Measurements from ENCODE around the gene SLC5A10.
"Not testable (repeated sequence)": the region's sequence is repeated elsewhere in the genome, so short reads cannot be mapped to it uniquely, and the experiment has no call there.

The SLC5A10 gene

DNA sequence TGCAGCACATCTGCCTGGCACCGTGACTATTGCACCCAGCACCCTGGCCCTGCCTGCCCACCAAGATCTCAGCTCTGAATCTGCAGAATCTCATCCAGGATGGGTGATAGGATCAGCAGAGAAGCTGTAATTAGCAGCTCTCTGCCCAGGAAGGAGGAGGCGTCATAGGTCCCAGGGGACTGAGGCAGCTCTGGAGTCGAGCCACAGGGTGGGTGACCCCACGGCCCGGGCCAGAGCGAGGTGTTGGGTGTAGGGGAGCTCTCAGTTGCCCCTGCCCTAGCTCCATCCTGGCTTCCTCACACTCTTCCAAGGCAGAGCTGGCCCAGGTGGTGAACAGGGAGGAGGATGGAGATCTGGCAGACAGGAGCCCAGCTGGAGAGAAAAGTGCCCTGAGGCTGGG is 70.8 kb downstream of the SLC5A10 start:
- DNase-seq, result no peak

DNA sequence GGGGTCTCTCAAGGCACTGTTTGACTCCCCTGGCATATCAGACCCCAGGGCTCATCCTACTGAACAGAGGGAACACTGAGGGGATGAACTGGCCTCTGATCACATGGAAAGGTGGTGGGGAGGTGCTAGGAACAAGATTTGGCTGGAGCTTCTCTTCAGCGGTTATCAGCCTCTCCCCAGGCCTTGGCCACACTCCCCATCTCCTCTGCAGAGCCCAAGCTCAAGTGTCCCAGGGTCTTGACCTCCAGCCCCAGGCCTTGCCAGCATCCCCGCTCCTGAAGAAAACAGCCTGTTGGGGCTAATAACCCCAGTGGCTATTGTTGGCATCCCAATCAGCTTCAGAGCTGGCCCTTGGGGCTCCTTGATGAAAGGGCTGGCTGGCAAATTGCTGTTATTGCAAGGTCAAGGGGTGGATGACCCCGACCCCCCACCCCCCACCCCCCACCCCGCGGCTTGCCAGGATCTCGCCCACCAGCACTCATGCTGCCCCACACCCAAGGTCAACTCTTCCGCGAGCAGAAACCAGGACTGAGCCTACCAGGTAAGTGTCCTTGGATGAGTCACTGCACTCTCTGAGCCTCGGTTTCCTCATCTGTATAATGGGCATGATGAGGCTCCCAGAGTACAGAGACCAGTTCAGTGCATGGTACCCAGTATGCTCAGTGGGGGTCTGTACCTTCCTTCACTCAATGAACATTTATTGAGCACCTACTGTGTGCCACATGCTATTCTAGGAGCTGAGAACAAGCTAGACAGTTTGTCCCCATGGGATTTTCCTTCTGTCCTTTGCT is 71.4 kb downstream of the SLC5A10 start:
- no peak for DNase-seq

DNA sequence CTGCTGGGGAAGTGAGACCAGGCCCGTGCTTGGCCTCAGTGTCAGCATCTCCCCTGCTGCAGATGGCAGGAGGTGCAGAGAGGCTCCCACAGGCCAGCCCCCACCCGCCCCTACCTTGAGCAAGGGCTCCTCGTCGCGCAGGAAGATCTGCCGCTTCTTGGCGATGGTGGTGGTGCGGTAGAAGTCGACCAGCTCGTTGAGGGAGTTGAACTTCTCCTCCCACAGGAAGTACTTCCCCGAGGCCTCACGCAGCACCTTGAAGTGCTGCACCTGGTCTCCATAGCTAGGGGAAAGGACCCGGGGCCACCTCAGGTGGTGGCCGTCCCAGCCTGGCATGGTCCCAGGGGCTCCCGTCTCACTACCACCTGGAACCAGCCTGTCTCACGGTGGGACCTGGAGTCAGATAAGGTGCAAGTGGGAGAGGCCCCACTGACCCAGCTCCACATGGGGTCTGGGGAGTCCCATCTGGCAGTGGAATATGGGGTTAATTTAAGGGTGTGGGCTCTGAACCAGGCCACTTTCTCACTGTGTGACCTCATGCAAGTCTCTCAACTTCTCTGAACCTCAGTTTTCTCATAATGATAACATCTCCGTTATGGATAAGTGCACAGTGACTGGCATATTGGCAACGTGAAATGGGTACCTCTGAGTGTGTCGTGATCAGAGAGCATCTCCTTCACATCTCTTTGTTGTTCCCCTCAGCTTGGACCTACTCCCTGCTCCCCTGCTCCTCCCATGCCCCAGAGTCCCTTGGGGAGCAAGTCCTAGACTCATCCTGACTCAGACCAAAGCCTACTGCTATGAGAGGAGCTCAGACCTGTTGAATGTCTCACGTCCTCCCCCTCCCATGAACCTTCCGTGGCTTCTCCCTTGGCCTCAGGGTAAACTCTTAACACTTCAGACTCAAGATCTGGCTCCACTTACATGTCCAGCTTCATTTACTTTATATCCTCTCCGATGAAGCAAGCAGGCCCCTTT is 72.4 kb downstream of the SLC5A10 start:
- DNase-seq, result no peak

DNA sequence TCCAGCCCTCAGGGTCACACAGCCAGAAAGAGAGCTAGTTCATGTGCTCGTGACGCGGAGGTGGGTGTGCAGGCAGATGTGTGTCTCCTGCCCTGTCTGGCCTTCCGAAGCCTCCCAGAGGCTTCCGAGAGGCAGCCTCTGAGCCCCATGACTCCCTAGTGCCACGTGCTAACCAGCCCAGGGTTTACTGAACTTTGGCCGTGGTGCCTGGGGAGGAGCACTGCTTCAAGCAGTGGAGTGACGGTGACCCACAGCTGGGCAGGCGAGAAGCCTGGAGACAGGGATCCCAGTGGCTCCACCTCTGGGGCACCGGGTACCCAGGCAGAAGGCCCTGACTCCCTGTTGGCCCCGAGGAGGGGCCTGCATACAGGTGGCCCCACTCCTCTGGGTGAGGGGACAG is 76.7 kb downstream of the SLC5A10 start:
- not testable (repeated sequence) for DNase-seq

DNA sequence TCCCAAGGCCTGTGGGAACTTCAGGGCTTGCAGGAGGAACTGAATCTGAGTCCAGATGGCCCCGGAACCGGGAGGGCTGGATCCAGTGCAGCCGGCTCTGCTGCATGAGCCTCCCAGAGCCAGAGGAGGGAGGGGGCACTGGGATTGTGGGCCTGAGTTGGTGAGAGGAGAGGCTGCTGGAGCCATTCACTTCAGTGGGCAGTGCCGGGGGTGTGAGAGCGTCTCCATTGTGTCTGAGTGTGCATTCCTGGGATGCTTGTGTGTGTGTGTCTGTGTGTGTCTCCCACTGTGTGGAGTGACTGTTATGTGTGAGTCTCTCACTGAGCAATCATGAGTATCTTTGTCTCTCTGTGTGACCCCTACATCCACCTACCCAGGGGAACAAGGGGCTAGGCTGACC is 77.8 kb downstream of the SLC5A10 start:
- DNase-seq, result not testable (repeated sequence)

DNA sequence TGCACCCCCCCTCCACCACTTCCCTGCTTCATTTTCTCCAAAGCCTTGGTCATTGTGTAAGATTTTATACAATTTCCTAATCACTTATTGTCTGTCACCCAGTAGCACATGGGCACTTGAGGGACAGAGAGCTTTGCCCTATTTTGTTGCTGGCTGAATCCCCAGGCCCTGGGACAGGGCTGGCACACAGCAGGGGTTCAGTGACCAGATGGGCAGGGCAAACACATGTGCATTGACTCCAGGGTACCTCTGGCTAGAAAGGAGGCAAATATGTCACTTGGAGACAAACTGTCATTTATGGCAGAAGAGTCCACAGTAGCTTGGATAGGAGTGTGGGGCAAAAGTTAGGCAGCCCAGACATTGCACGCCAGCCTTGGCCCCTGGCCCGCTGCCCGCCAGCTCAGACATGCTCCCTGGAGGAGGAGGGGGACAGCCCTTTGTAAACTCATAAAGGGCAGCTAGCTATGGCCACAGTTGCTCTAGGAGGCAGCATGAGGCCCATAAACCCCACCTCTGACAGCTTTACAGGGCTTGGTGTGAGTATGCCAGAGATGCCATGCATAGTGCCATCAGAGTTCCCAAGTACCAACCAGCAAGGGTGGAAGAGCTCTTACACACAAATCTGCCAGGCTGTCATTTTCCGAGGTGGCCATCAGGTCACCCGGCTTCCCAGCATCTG is 78.9 kb downstream of the SLC5A10 start:
- not testable (repeated sequence) for DNase-seq

DNA sequence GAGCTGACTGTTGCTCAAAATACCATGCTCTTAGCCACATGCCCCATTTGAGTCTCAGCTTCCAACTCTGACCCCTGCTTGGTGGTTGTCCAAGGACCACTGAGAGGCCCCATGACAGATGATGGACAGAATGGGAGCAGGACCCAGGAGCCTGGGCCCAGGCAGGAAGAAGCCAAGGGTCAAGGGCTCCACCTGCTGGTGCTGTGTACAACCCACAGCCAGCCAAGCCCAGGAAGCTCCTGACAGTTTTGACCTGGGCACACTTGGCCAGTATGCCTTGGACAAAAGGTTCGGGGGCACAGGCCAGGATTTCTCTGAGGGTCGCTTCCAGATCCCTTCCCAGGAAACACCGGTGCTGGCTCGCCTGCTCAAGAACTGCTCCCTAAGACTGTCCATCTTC is 79.8 kb downstream of the SLC5A10 start:
- not testable (repeated sequence) for DNase-seq

DNA sequence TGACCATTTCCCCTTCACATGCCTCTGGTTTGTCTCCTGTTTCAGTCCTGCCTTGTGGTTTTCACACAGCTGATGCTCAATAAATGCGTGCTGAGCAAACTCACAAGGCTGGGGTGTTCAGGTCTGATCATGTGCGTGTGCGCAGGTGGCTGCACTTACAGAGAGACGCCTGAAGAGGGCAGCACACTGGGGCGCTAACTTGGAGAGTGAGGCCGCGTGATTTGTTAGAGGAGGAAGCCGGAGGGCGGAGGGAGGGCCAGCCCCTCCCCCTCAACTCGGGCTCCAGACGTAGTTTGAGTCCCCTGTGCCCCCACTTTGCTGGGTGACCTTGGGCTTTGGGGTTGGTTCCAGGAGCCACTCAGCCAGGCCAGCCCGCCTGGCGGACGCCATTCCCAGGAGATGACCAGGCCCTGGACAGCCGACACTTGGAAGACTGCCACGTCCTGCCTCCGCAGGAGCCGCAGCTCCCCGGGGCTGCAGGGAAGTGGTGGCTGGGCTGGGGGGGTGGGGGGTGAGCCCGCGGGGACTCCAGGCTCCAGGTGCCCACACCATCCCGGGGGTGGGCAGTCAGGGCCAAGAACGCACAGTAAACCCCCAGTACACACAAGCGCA is 80.5 kb downstream of the SLC5A10 start:
- DNase-seq, result not testable (repeated sequence)

DNA sequence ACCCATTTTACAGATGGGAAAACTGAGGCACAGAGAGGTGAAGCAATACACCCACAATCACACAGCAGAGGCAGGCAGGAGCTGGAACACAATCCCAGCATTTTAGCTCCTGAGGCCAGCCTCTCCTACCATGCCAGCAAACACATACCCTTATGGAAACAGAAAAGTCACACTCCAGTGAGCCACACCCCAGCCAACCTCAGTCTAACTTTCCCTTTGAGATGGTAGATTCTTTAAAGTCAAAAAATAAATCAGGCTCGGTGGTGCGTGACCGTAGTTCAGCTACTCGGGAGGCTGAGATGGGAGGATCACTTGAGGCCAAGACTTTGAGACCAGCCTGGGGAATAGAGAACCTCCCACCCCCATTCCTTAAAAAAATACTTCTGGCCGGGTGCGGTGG is 84.2 kb downstream of the SLC5A10 start:
- DNase-seq, result not testable (repeated sequence)

DNA sequence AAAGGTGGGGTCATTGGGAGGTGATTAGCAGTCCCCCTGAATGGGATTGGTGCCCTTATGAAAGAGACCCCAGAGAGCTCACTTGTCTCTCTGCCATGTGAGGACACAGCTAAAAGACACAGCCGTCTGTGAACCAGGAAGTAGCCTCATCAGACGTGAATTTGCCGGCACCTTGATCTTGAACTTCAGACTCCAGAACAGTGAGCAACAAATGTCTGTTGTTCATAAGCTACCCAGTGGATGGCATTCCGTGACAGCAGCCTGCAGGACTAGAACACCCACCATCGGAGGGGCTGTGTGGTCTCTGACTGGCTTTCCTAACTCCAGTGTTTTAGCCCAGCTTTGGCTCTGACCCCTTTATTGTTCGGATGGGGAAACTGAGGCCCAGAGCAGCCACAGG is 85.6 kb downstream of the SLC5A10 start:
- DNase-seq, result not testable (repeated sequence)

DNA sequence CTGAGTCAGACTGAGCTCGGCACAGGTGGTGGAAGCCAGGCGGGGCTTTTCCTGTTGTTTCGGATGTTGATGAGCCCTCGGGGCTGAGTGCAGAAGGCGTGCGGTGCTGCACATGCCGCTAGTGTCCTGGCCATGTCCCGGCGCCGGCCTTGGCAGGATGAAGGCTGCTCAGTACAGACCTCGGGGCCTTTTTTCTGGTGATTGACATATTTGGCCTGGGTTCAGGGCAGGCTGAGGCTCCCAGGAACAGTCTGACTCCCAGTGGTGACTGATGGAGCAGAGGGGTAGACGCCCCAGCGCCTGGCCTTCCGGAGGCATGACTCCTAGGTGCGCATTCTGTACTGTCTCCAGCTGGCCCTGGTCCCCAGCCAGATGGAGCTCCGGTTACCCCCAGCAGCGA is 86.0 kb downstream of the SLC5A10 start:
- DNase-seq, result not testable (repeated sequence)

DNA sequence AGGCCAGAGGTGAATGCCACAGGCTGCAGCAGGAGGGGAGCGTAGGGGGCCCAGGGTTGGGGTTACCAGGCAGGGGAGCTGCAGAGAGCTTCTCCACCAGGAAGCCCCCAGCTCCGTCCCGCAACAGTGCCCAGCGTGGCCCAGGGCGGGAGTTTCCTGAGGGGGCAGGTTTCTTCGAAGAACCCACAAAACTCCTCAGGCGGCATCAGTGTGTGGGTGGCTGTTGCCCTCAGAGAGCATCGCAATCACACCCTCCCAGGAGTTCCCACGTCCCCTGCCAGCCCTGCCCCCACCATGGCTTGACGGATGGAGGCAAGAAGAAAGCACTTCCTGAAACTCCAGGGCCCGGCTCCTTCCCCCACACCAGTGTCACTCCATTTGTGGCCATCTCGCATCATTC is 86.8 kb downstream of the SLC5A10 start:
- not testable (repeated sequence) for DNase-seq

DNA sequence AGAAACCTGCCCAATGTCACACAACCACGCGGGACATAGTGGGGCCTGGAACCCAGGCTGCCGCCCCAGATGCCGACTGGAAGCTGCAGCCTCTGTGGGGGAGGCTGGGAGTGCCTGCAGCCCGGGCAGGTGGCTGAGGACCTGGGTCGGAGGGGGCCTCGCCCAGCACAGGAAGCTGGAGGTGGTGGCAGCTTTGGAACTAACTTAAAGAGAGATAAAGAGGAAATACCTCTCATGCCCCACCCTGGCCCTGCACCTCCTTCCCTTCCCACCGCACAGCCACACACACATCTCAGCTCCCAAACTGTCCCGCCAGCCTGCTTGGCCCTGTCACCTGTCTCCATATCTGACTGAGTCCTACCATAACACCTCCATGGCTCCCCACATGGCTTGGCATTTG is 88.4 kb downstream of the SLC5A10 start:
- not testable (repeated sequence) for DNase-seq

DNA sequence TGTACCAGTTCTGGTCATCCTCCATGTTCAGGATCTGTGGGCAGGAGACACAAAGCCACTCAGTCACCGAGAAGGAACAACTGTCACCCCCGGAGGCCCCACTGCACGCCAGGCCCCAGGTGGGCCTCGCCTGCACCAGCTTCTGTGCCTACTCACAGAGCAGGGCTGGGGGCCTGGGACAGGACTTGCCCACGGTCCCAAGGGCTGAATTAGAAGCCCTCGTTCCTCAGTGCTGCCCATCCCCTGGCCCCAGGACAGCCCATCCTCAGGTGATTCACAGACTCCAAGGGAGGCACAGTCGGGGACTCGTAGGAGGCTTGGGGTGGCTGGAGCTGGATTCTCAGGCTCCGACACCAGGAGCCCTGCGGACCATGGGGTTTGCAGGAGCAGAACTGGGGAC is 89.9 kb downstream of the SLC5A10 start:
- DNase-seq, result not testable (repeated sequence)

DNA sequence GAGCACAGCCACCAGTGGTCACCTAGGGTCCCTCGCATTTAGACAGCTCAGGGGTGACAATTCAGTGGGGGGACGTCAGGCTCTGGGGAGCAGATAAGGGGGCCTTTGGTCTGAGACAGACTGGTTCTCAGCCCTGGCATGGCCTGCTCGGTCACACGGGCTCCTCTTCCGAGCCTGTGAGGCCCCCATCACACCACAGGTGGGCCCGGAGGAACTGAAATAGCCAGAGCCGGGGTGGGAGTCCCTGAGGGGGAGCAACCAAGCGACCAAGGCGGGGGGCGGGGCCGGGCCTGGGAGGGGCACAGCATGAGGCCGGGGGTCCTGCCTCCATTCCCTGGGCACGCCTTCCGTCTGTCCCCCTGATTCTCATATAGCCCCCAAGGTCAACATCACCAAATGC is 90.4 kb downstream of the SLC5A10 start:
- not testable (repeated sequence) for DNase-seq

DNA sequence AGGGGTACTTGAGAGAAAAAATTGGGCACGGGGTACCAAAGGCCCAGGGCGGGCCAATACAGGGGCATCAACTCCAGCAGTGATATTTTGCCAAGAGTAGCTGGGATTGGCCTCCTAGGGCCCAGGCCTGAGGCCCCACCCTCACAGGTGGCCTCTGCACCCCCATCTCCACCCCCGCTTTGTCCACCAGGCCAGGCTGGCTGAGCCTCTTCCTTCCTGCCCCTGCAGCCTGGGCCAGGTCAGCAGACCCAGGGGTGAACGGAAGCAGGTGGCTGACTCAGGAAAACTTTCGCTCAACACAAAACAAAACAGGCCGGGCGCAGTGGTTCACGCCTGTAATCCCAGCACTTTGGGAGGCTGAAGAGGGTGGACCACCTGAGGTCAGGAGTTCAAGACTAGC is 91.1 kb downstream of the SLC5A10 start:
- DNase-seq, result not testable (repeated sequence)

DNA sequence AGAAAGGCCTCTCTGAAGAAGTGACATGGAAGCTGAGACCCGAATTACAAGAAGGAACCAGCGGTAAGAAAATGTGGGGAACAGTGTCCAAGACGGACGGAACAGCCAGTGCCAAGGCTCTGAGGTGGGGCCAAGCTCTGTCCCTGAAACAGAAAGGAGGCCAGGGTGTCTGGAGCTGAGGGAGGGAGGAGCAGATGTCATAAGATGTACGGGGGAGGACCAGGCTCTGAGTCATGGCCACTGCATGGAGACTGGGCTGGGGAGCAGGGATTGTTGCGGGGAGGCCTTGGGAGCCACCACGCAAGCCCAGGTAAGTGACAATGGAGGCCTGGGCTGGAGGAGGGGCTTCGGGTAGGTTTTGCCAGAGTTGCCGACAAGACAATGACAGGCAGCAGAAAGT is 92.7 kb downstream of the SLC5A10 start:
- DNase-seq, result not testable (repeated sequence)

DNA sequence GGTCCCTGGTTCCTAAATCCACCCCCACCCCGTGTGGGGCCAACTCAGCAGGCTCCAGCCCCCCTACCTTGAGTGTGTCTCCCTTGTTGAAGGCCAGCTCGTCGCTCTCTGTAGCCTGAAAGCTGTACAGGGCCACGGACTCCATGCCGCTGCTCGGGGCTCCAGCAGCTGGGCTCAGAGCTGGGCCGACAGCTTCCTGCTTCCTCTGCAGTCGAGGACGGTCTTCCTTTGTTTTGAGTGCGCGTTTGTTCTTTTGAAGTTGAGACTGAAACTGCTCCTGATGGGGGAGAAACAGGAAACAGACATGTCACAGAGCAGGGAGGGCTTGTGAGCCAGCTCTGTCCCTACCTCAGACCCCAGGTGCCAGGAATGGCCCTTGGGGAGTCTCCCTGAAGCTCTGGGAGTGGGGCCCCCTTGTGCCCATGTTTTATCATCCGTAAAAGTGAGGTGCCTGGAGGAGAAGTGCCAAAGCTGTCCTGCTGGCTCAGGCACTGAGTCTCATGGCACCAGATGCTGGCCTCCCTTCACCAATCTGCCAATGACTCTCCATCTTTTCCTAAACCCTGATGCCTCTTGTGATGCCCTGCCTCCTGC is 94.9 kb downstream of the SLC5A10 start, which contains the start of gene GRAP:
Gene GRAP, minus strand, starts transcription at position 176 of the 594 bp plus-strand sequence. Its CDS starts 31 bp downstream, at position 145.
- not testable (repeated sequence) for DNase-seq

DNA sequence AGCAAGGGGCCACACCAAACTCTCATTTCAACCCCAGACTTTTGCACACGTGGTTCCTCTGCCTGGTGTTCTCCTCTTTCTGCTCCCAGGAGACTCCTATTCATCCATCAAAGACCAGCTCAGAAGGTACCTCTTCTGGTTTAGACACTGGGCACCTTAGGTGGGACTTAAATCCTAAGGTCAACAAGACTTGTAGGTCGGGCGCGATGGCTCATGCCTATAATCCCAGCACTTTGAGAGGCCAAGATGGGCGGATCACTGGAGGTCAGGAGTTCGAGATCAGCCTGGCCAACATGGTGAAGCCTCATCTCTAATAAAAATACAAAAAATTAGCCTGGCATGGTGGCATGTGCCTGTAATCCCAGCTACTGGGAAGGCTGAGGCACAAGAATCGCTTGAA is 95.5 kb downstream of the SLC5A10 start:
- DNase-seq, result not testable (repeated sequence)

DNA sequence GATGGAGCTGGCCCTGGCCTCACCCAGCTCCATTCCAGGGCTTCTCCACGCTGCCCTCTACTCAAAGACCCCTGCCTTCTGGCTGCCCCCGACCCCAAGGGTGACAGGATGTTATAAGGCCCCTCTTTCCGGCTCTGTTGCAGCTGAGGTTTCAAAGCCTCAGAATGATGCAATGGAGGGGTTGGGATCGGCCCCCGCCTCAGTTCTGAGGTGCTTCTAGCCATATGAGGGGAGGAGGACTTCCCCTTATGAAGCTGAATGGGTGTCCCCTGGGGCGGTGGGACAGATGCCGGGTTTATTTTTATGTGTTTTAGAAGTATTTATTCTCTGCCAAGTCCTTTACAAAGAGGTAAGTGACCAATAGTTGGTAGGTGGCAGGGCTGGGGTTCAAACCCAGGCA is 96.9 kb downstream of the SLC5A10 start:
- not testable (repeated sequence) for DNase-seq

DNA sequence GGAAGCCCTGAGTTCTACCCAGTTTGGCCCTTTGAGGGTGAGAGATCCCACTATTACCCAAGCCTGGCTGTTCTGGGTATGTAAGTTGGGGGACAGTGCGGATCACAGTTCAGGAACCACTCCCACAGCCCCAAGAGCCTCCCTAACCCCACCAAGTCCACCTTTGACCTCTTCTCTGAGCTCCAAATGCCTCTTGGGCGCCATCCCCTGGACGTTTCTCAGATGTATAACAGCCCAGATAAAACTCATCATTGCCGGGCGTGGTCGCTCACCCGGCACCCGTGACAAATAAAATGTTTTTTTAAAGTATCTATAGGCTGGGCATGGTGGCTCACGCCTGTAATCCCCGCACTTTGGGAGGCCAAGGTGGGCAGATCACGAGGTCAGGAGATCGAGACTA is 103.5 kb downstream of the SLC5A10 start:
- DNase-seq, result not testable (repeated sequence)
